ENCODE measurements around the gene CD82.

The CD82 gene

DNA sequence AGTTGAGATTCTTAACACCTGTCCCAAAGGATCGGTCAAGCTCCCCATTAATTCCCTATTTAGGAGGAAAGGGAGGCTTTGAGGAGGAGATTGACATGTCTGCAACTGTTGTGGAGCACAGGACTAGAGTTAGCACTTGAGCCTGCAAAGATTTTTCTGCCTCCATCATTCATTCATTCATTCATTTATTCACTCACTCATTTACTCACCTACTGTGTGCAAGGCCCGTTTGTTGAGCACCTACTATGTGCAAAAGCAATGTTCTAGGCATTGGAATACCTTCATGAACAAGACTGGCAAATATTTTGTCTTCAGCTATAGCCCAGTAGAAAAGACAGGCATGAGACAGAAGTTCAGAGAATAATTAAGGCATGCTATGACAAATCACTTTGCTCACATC, 43.2 kb upstream of the CD82 start:
- no peak for DNase-seq (ENCODE audit: low spot score)
- TF ChIP-seq, protein P1, sequence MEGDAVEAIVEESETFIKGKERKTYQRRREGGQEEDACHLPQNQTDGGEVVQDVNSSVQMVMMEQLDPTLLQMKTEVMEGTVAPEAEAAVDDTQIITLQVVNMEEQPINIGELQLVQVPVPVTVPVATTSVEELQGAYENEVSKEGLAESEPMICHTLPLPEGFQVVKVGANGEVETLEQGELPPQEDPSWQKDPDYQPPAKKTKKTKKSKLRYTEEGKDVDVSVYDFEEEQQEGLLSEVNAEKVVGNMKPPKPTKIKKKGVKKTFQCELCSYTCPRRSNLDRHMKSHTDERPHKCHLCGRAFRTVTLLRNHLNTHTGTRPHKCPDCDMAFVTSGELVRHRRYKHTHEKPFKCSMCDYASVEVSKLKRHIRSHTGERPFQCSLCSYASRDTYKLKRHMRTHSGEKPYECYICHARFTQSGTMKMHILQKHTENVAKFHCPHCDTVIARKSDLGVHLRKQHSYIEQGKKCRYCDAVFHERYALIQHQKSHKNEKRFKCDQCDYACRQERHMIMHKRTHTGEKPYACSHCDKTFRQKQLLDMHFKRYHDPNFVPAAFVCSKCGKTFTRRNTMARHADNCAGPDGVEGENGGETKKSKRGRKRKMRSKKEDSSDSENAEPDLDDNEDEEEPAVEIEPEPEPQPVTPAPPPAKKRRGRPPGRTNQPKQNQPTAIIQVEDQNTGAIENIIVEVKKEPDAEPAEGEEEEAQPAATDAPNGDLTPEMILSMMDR (IDR thresholded peaks at IDR 0.05; ENCODE audit: extremely low read depth, missing control alignments) = no peak

DNA sequence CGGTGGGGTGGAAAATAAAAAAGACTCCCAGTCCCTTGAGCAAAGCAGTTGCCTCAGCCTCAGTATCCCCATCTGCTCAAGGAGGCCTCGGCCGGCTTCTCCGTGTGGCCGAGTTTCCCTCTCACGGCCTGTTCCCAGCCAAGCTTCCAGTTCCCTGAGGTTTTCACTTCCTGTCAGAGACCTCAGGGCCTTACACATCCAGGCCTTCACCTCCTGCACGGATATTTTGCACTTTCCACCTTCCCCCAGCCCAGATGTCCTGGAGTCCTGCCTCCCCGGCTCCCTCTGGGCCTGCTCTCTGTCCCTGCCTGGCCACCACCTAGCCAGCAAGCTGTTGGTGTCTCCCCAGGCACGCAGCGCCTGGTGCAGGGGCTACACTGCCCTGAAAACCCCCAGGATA, 41.1 kb upstream of the CD82 start:
- DNase-seq (ENCODE audit: low spot score) = no peak
- TF ChIP-seq, protein P1 (IDR thresholded peaks at IDR 0.05; ENCODE audit: extremely low read depth, missing control alignments) = no peak

DNA sequence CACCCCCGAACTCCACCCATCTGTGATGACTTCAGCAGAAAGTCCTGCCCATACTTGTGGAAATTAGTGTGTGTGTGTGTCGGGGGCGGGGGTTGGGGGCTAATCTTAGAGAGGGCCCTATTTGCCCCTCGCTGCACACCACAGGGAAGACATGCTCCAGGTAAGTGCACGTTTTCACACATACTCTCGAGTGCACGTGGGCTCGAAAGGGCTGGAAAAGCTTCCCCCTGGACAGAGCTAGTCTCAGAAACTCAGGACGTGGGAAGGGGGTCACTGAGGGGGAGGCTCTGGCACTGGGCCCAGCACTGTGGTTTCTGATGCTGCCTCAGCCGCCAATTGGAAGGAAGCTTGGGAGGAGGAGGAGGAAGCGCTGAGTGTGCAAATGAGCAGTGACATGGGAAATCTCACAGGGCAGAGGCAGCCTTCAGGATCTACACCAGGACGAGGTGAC, 40.7 kb upstream of the CD82 start:
- TF ChIP-seq, protein P1 (IDR thresholded peaks at IDR 0.05; ENCODE audit: extremely low read depth, missing control alignments) = no peak
- no peak for DNase-seq (ENCODE audit: low spot score)

DNA sequence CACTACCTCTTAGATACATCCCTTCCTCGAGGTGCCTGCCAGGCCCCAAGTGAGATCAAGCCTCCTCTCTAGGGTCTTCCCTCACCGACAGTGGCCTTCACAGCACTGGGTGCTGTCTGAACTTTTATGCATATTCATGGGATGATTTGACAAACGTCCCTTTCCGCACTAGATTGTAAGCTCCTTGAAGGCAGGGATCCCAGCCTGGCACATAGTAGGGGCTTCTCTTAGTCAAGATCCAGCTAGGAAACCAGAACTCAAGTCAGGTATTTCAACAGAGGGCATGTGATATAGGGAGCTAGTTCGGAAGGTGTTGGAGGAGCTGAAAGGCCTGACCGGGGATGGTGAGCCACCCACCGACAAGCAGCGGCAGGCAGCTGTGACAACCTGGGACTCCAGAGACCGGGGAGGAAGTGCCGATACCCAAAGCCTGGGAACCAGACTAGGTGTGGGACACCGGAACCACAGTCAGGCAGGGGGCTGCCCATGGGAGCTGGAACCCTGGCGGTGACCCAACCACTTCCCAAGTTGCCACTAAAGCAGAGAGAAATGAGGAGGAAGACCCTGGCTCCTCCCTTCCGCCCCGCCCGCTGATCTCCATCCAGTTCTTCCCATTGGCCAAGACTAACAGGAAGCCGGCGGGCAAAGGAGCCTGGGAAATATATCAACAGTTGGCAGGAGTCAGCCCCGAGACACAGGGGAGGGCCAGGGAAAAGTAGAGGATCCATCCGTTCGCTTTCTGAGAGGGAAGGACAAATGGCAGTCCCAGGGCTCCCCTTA, 39.8 kb upstream of the CD82 start:
- TF ChIP-seq, protein P1 (IDR thresholded peaks at IDR 0.05; ENCODE audit: extremely low read depth, missing control alignments) = no peak

DNA sequence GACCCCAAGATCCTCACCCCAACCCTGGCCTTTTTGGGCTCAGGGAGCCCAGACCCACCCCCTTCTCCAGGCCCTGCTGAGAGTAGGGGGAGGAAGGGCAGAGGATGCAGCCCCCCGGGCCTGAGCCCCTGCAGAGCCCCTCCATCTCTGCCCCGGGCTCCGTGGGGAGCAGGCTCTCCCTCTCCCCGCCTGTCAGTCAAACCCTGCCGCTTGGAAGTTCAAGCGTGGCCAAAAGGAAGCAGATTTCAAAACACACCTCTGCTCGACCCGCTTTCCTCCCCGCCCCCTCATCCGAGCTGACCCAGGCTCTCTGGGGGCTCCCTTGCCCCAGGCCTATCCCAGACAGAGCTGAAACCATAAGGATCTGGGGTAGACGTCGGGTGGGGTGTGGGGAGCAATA, 39.0 kb upstream of the CD82 start:
- DNase-seq (ENCODE audit: low spot score) = no peak
- TF ChIP-seq, protein P1 (IDR thresholded peaks at IDR 0.05; ENCODE audit: extremely low read depth, missing control alignments) = no peak

More for the DNA sequence above, 39.8 kb upstream of the CD82 start:
- DNase-seq (ENCODE audit: low spot score) = no peak

DNA sequence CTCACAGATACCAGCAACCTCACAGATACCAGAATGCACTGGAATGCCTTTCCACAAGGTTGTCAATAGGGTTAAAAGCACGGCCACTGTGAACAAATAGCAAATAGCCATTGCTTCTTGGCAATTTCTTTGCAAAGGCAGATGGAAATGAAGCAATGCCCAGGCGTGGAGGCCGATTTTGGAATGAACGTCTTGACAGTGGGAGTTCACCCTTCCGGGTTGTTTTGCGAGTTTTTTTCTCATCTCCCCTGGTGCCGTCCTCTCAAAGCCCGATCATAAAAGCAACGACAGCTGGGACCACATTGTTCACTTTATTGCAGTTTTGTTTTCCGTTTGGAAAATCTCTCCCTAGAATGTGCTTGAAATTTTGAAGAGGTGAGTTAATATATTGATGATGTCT, 38.0 kb upstream of the CD82 start:
- no peak for DNase-seq (ENCODE audit: low spot score)
- TF ChIP-seq, protein P1 (IDR thresholded peaks at IDR 0.05; ENCODE audit: extremely low read depth, missing control alignments) = no peak

DNA sequence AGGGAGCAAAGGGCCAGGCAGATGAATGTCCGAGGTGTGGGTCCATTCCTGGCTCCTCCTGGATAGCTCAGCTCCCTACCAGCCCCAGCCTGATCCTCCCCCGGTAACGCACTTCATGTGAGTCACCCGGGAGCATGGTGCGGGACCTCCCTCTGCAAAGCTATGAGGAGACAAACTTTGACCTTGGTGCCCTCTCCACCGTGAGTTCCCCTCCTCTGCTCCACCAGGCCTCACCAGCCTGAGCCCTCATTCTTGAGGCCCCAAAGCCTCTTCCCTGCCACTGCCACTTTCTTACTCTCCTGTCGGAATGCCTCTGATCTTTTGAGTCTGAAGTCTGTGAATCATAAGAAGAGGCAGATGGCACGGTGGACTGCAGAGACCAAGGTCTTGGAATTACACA, 37.4 kb upstream of the CD82 start:
- no peak for DNase-seq (ENCODE audit: low spot score)
- TF ChIP-seq, protein P1 (IDR thresholded peaks at IDR 0.05; ENCODE audit: extremely low read depth, missing control alignments) = no peak
